Measurements from ENCODE around the gene OGN. TPM values are rescaled to one million over a fixed set of nuclear protein-coding genes. Genes with fewer than 3 reads are reported as not detected.

The OGN gene
- total RNA-seq, 1 experiment from 2014 or later: 0.95 TPM

- POLR2A ChIA-PET (ENCODE audit: low non-redundant PET): interaction anchor here (0.6 kb wide), 1 partner anchor 155 kb away, joined by 3 read pairs; no protein-coding TSS in a partner anchor
- CTCF ChIA-PET: no interaction called here
- BruUV-seq (replicated peaks): no TSS peak
Measured at GRCh38 chr9:92405818-92406217, 1.4 kb upstream of the OGN start.

GRCh38 chr9:92402826-92403745 lies 1.3 kb downstream of the OGN start:
- DNase-seq (ENCODE audit: low spot score): no peak
- ChIA-PET CTCF (no interaction called here), POLR2A (ENCODE audit: low non-redundant PET) (no interaction called here)
- Histone ChIP-seq H3K9me3 (ENCODE audit: low read depth, low read length, poor library complexity, severe bottlenecking) (peaks cover 1% of the 10 kb centered on the region), H3K4me3 (ENCODE audit: low read depth, low read length, poor library complexity, severe bottlenecking) (no peak overlapping the region), H3K27ac (ENCODE audit: low read depth, low read length, poor library complexity, severe bottlenecking) (no peak overlapping the region), H3K4me1 (ENCODE audit: insufficient read depth, low read length, poor library complexity, severe bottlenecking) (peaks cover 31% of the 10 kb centered on the region), H3K27me3 (replicated peaks; ENCODE audit: insufficient read depth, low read depth, low read length, poor library complexity) (no peaks in the 10 kb centered on the region), H3K36me3 (ENCODE audit: insufficient read depth, low read length, poor library complexity, severe bottlenecking) (no peaks in the 10 kb centered on the region)
- BruUV-seq (replicated peaks): no TSS peak
- intact Hi-C loops (cut with micrococcal nuclease; ENCODE audit: unreplicated experiment): no loop called here
- TF ChIP-seq CTCF (conservative IDR thresholded peaks at IDR 0.05; ENCODE audit: low read depth, low read length) (no peak), EZH2 (IDR thresholded peaks at IDR 0.05; ENCODE audit: borderline replicate concordance, low read depth, low read length, poor library complexity, severe bottlenecking) (no peak)

More at GRCh38 chr9:92405818-92406217, 1.4 kb upstream of the OGN start:
- no peak overlapping the region for H3K27ac ChIP-seq (ENCODE audit: low read depth, low read length, poor library complexity, severe bottlenecking)
- no peaks in the 10 kb centered on the region for H3K36me3 ChIP-seq (ENCODE audit: insufficient read depth, low read length, poor library complexity, severe bottlenecking)
- peaks cover 31% of the 10 kb centered on the region for H3K4me1 ChIP-seq (ENCODE audit: insufficient read depth, low read length, poor library complexity, severe bottlenecking)
- intact Hi-C loops (cut with micrococcal nuclease; ENCODE audit: unreplicated experiment): no loop called here
- H3K27me3 ChIP-seq (replicated peaks; ENCODE audit: insufficient read depth, low read depth, low read length, poor library complexity): no peaks in the 10 kb centered on the region
- no peak for DNase-seq (ENCODE audit: low spot score)
- H3K4me3 ChIP-seq (ENCODE audit: low read depth, low read length, poor library complexity, severe bottlenecking): no peak overlapping the region
- no peaks in the 10 kb centered on the region for H3K9me3 ChIP-seq (ENCODE audit: low read depth, low read length, poor library complexity, severe bottlenecking)
- TF ChIP-seq CTCF (conservative IDR thresholded peaks at IDR 0.05; ENCODE audit: low read depth, low read length) (no peak), EZH2 (IDR thresholded peaks at IDR 0.05; ENCODE audit: borderline replicate concordance, low read depth, low read length, poor library complexity, severe bottlenecking) (no peak)

GRCh38 chr9:92402360-92402759 lies 2.0 kb downstream of the OGN start:
- BruUV-seq (replicated peaks): no TSS peak
- Histone ChIP-seq H3K27me3 (replicated peaks; ENCODE audit: insufficient read depth, low read depth, low read length, poor library complexity) (no peaks in the 10 kb centered on the region), H3K4me3 (ENCODE audit: low read depth, low read length, poor library complexity, severe bottlenecking) (no peak overlapping the region), H3K4me1 (ENCODE audit: insufficient read depth, low read length, poor library complexity, severe bottlenecking) (peaks cover 31% of the 10 kb centered on the region), H3K9me3 (ENCODE audit: low read depth, low read length, poor library complexity, severe bottlenecking) (peaks cover 6% of the 10 kb centered on the region), H3K27ac (ENCODE audit: low read depth, low read length, poor library complexity, severe bottlenecking) (no peak overlapping the region), H3K36me3 (ENCODE audit: insufficient read depth, low read length, poor library complexity, severe bottlenecking) (no peaks in the 10 kb centered on the region)
- DNase-seq (ENCODE audit: low spot score): no peak
- ChIA-PET POLR2A (ENCODE audit: low non-redundant PET) (no interaction called here), CTCF (no interaction called here)
- intact Hi-C loops (cut with micrococcal nuclease; ENCODE audit: unreplicated experiment): no loop called here
- TF ChIP-seq CTCF (conservative IDR thresholded peaks at IDR 0.05; ENCODE audit: low read depth, low read length) (no peak), EZH2 (IDR thresholded peaks at IDR 0.05; ENCODE audit: borderline replicate concordance, low read depth, low read length, poor library complexity, severe bottlenecking) (no peak)
